HG03139 (cell line): ENCODE results near the gene STK32C.

Experiments
- ATAC-seq: cut with Tn5 transposase; IDR thresholded peaks from one replicate; pipeline ENCODE4 v1.9.1; 2021; ENCODE audit not compliant: unreplicated experiment

Gene STK32C

DNA sequence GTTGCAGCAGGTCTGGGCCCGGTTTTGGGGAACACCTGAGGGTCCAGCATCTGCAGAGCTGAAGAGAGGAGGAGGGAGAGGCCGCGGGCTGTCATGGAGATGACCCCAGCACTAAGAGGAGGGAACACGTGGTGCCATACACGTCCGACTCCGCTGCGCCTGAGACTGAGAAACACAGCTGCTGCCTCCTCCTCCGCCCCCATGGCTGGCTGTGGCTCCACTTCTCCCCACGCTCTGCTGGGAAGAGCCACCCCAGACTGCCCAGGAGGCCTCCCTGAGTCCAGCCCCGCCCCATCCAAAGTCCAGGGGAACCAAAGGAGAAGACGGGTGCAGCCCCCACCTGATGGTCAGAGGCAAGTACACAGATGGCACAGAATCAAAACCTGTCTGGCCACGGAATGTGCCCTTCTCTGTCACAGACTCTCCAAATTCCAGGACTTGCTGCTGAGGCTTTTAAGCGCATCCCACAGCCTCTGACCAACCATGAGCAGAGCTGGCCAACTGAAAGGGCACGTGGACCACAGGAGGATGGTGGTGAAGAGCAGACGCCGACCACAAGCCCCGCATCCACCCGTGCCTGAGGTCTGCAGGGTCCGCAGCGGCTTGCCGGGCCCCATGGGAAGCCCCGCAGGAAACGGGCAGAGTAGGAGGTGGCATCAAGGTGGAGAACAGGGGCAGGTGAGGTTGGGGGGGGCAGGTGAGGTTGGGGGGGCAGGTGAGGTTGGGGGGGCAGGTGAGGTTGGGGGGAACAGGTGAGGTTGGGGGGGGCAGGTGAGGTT, 24.0 kb downstream of the STK32C start:
- no peak for ATAC-seq

GRCh38 chr10:132282667-132283603, 24.8 kb downstream of the STK32C start:
- ATAC-seq, result no peak

- ATAC-seq, result no peak
Observed at GRCh38 chr10:132281915-132282666, 25.7 kb downstream of the STK32C start.

DNA sequence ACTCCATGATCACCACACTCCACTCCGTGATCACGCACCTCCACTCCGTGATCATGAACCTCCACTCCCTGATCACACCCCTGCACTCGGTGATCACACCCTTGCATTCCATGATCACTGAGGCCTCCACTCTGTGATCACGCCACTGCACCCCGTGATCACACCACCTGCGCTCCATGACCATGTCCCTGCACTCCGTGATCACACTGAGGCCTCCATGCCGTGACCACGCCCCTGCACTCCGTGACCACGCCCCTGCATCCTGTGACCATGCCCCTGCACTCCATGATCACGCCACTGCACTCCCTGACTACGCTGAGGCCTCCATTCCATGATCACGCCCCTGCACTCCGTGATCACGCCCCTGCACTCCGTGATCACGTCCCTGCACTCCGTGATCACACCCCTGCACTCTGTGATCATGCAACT, 27.1 kb downstream of the STK32C start:
- ATAC-seq, result no peak

GRCh38 chr10:132279873-132280645, 27.7 kb downstream of the STK32C start:
- ATAC-seq, result no peak

DNA sequence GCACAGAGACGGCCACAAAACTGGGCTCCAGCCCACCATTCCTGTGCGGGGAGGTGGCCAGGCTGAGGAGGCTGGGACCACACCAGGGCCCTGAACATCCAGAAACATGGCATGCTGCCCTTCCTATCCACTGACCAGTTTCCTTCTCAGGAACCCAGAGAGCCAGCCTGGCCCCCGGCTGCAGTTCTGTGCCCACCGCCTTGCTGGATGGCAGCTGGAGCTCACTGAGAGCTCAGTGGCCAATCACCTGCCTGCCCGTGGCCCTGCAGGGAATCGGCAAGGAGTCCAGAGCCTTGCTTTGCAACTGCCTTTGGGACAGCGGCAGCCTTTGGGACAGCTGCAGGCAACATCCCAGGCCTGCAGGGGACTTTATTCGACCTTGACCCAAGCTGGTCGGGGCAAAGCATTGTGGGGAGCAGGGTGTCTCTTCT, 30.4 kb downstream of the STK32C start:
- no peak for ATAC-seq

DNA sequence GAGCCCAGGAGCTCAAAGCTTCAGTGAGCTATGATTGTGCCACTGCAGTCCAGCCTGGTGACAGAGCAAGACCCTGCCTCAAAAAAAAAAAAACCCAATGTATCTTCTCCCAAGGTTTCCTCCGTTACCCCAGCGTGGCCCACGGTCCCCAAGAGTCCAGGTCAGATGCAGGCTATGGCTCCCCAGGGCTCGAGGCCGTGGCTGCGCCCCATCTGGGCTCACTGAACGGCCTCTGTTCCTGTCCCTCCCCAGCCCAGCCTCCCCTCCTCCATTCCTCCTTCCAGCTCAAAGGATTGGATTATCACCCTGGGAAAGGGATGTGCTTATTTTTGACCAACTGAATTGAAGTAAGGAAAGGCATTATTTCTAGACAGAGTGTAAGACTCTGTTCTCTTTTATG, 31.0 kb downstream of the STK32C start:
- ATAC-seq, result no peak

GRCh38 chr10:132276179-132276675, 31.5 kb downstream of the STK32C start:
- no peak for ATAC-seq

DNA sequence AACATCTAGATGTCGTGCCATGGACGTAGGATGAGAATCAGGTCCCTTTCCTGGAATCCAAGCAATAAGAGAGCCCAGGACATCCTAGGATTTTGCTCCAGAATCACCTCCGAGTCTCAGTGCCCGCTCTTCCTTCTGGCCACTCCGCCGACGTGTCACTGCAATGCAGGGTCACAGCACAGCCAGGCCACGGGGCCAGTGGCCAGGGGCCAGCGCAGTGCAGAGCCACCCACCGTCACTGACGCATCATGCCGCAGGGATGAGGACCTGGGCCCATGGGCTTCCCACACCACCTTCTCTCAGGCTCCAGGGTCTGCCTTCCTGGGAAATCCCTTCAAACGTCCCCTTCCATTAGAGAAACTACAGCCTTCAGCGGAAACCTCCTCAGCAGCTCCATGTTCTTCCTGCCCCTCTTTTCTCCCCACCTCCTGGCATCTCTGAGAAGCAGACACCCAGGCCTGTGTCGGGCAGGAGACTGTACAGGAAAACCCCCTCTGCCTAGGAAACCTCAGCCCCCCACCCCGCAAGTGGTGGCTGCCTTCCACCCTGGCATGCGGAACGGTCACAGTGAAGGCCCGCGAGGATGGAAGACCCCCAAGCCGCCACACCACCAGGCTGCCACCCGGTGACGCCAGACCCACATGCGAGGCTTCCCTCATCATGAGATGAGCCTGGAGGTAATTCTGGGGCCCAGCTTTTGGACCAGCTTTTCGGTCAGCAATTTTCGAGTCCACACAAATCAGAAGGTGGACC, 32.1 kb downstream of the STK32C start:
- no peak for ATAC-seq

DNA sequence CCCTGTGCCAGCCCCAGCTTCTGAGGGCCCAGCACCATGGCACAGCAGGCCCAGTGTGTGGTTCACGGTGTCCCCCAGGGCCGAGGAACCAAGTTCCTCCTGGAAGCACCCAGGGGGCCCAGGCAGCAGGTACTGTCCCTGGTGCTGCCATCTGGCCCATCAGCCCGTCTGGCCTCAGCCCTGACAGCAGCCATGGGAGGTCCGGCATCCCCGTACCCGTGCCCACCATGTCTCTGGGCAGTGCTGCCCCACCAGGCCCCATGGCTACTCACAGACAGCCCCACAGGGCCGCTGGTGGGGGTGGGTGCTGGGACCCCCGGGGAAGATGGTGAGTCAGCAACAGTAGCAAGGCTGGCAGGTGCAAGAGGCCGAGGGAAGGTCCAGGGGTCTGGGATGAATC, 32.8 kb downstream of the STK32C start:
- ATAC-seq, result no peak

GRCh38 chr10:132274581-132274980, 33.2 kb downstream of the STK32C start:
- ATAC-seq, result no peak

- no peak for ATAC-seq
Observed at GRCh38 chr10:132273966-132274365, 33.8 kb downstream of the STK32C start.

DNA sequence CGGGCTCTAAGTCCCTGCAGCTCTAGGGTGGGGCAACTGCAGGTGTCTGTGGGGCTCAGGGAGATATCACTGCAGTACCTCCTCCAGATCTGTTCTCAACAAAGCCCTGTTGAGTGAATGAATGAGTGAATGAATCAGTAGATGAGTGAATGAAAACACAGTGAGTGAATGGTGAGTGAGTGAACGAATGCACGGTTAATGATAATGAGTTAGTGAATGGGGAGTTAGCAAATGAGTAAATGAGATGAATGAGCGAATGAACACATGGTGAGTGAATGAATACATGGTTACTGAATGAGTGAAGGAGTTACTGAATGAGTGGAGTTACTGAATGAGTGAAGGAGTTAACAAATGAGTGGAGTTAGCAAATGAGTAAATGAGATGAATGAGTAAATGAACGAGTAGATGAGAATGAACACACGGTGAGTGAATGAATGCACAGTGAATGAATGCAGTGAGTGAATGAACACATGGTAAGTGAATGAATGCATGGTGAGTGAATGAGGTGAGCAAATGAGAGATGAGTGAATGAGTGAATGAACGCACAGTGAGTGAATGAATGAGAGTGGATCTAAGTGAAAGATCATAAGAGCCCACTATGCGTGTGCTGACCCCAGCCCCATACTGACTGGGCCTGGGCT, 34.3 kb downstream of the STK32C start:
- ATAC-seq, result no peak

DNA sequence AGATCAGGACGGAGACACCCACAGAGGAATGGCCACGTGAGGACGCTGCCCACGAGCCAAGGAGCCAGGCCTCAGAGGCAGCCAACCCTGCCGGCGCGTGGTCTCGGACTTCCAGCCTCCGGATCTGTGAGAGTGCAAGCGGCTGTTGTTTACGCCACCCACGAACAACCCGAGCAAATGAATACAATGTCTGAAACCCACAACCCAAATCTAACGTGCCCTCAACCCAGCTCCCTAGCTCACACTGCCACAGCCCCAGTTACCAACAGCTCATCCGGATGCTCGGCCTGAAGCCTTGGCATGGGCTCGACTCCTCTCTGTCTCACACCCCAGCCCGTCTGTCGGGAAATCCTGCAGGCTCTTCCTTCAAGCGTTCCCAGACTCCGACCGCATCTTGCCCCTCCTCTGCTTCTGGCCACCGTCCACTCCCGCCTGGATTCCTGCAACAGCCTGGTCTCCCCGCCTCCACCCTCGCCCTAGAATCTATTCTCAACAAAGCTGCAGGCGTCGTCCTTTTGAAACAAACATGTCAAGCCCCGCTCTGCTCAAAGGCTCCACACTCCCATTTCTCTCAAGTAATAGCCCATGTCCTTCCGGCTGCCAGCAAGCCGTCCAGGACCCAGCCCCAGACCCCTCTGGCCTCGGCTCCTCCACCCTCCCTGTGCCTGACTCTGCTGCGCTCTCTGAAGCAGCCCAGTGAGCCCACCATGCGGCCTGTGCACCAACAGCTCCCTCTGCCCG, 35.3 kb downstream of the STK32C start:
- no peak for ATAC-seq

GRCh38 chr10:132271458-132272230, 36.1 kb downstream of the STK32C start:
- no peak for ATAC-seq

DNA sequence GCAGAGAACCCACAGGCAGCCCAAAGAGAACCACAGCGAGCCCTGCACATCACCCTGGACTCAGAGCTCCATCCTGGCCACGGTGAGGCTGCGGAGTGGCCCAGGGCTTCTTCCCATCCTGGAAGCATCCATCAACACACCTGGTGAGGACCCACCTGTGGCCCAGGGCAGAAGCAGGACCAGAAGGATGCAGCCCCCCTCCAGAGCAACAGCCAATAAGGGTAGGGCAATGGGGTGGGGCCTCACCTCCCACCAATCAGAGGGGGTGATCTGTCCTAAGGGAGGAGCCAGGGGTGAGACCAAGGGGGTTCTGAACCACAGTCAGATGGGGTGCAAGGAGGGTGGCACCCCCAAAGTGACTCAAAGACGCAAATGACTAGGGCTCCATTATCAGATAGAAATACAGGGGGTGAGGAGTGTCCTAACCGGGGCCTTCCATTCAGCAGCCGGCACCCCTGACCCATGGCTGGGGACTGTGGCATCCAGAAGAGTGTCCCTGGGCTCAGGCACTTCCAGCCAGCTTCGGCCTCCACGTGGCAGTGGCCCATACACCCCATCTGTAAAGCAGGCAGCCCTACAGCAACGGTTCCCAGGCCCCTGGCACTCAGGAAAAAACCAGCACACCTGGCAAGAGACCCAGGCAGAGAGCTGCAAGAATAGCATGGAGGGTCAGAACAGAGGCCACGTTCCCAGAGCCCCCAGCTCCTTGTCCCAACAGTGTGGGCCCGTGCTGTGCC, 36.9 kb downstream of the STK32C start:
- ATAC-seq, result no peak

DNA sequence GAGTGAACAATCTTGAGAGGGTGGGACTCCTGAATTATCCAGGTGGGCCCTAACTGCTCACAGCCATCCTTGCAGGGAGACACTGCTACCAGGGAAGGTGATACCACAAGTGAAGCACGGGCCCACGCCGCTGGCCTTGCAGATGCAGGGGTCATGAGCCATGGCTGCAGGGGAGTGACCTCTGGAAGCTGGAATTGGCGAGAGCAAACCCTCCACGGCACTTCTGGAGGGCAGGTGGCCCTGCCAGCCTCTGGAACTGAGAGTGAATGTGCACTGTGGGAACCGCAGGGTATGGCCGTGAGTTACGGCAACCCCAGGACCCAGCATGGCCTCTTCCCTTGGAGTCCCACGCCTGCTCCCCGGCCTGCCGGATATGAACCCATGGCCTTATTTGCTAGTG, 37.5 kb downstream of the STK32C start:
- ATAC-seq, result no peak
